SK-N-SH (cell line): ENCODE results near the gene MYB. TPM values are rescaled to one million over a fixed set of nuclear protein-coding genes. Genes with fewer than 3 reads are reported as not detected.

Source experiments
- CTCF ChIA-PET: fragments of 300-600, 350-600 bp; formaldehyde crosslinking; extraction: SDS; loops from one replicate; lab custom pipeline; 2021; lab: Yijun Ruan, JAX
- POLR2A ChIA-PET: fragments of 350-600 bp; sonication (Branson Sonifier 250); formaldehyde crosslinking; extraction: SDS; loops from one replicate; lab custom pipeline; 2020; ENCODE audit warnings: antibody characterized with exemption, inconsistent platforms; lab: Yijun Ruan, JAX
- DNase-seq: peaks from one replicate; pipeline ENCODE4 v3.0.0; 2012
- H2AFZ ChIP-seq: fragments of 200-600 bp; sonication (generic); 2 replicates; pipeline ENCODE4 v1.8.1; 2016; ENCODE audit warnings: antibody characterized with exemption, mild to moderate bottlenecking, low read depth
- H3F3A ChIP-seq: fragments of 200-600 bp; sonication (generic); replicated peaks from 2 replicates; pipeline ENCODE3; 2016; ENCODE audit warnings: antibody characterized with exemption, mild to moderate bottlenecking; ENCODE audit not compliant: insufficient read depth
- H3K27ac ChIP-seq, 2 experiments: fragments of 200-500 bp in 1 of 2; fragments of 200-600 bp in 1 of 2; sonication (Bioruptor generic) in 1 of 2; sonication (generic), shearing (Covaris generic) in 1 of 2; 2 replicates each; pipeline versions ENCODE4 v1.5.1 to v1.6.1; 2014 to 2016; ENCODE audit warnings: low read depth in 2 of 2, inconsistent platforms in 1 of 2, low read length in 1 of 2, mild to moderate bottlenecking in 1 of 2, mixed read lengths in 1 of 2
- H3K27me3 ChIP-seq: fragments of 200-600 bp; sonication (generic), shearing (Covaris generic); 2 replicates; pipeline ENCODE4 v1.6.1; 2016; ENCODE audit warnings: mixed run types; ENCODE audit not compliant: insufficient read depth
- H3K36me3 ChIP-seq, 2 experiments: fragments of 200-500 bp in 1 of 2; fragments of 200-600 bp in 1 of 2; sonication (Bioruptor generic) in 1 of 2; sonication (generic) in 1 of 2; replicated peaks in 1 of 2; 2 replicates each; pipeline versions ENCODE3 to v1.5.1; 2014 to 2016; ENCODE audit warnings: low read length in 1 of 2, mild to moderate bottlenecking in 1 of 2; ENCODE audit not compliant: insufficient read depth in 2 of 2, control insufficient read depth in 1 of 2
- H3K4me1 ChIP-seq, 2 experiments: fragments of 200-500 bp in 1 of 2; fragments of 200-600 bp in 1 of 2; sonication (Bioruptor generic) in 1 of 2; sonication (generic), shearing (Covaris generic) in 1 of 2; 2 replicates each; pipeline versions ENCODE4 v1.5.1 to v1.6.1; 2014 to 2016; ENCODE audit warnings: low read depth in 1 of 2, low read length in 1 of 2, mixed run types in 1 of 2; ENCODE audit not compliant: insufficient read depth in 2 of 2, control insufficient read depth in 1 of 2
- H3K4me2 ChIP-seq: fragments of 200-600 bp; sonication (generic), shearing (Covaris generic); 2 replicates; pipeline ENCODE4 v1.6.1; 2017; ENCODE audit warnings: mixed run types
- H3K4me3 ChIP-seq, 2 experiments: fragments of 200-500 bp in 1 of 2; fragments of 200-600 bp in 1 of 2; sonication (Bioruptor generic) in 1 of 2; sonication (generic), shearing (Covaris generic) in 1 of 2; 2 replicates each; pipeline versions ENCODE4 v1.5.1 to v1.8.1; 2014 to 2016; ENCODE audit warnings: low read depth in 2 of 2, inconsistent platforms in 1 of 2, low read length in 1 of 2, mild to moderate bottlenecking in 1 of 2, mixed read lengths in 1 of 2, moderate library complexity in 1 of 2
- H3K79me2 ChIP-seq: fragments of 200-600 bp; sonication (generic); 2 replicates; pipeline ENCODE4 v1.8.1; 2017; ENCODE audit warnings: mild to moderate bottlenecking; ENCODE audit not compliant: insufficient read depth
- H3K9ac ChIP-seq: fragments of 200-600 bp; sonication (generic); 2 replicates; pipeline ENCODE4 v1.6.1; 2017; ENCODE audit warnings: mixed run types
- H3K9me2 ChIP-seq: fragments of 200-600 bp; sonication (generic); 2 replicates; pipeline ENCODE4 v1.6.1; 2017; ENCODE audit warnings: mixed run types
- H3K9me3 ChIP-seq: fragments of 200-600 bp; sonication (generic); 2 replicates; pipeline ENCODE4 v1.6.1; 2017; ENCODE audit warnings: mixed run types, mild to moderate bottlenecking, moderate library complexity
- H4K20me1 ChIP-seq: fragments of 200-600 bp; sonication (generic); 2 replicates; pipeline ENCODE4 v1.6.1; 2017; ENCODE audit warnings: mild to moderate bottlenecking, mixed run types; ENCODE audit not compliant: insufficient read depth
- CHD2 ChIP-seq: fragments of 150-350 bp; IDR thresholded peaks from 2 replicates; pipeline ENCODE4 v1.6.1; 2018; ENCODE audit warnings: low read length; ENCODE audit not compliant: partially characterized antibody
- ELF1 ChIP-seq: IDR thresholded peaks from 2 replicates; pipeline ENCODE4 v1.4.0; 2012
- EP300 ChIP-seq, 2 experiments: IDR thresholded peaks; 2 replicates each; pipeline versions ENCODE4 v1.4.0 to v1.6.1; 2012; ENCODE audit warnings: borderline replicate concordance in 1 of 2, low read depth in 1 of 2, low read length in 1 of 2
- FOXJ3 ChIP-seq: sonication (generic); formaldehyde crosslinking; IDR thresholded peaks from 2 replicates; pipeline ENCODE4 v1.5.1; 2020; ENCODE audit warnings: mild to moderate bottlenecking, missing genetic modification reagents
- FOXM1 ChIP-seq: IDR thresholded peaks from 2 replicates; pipeline ENCODE4 v1.4.0; 2012; ENCODE audit warnings: low read depth, mild to moderate bottlenecking
- GATA2 ChIP-seq: sonication (generic); formaldehyde crosslinking; IDR thresholded peaks from 2 replicates; pipeline ENCODE4 v1.5.0; 2020; ENCODE audit warnings: mild to moderate bottlenecking, missing genetic modification reagents
- JUND ChIP-seq: IDR thresholded peaks from 2 replicates; pipeline ENCODE4 v1.4.0; 2012
- NRF1 ChIP-seq: IDR thresholded peaks from 2 replicates; pipeline ENCODE4 v1.6.1; 2012; ENCODE audit warnings: low read depth, mild to moderate bottlenecking, low read length
- RFX5 ChIP-seq: IDR thresholded peaks from 2 replicates; pipeline ENCODE4 v1.6.1; 2012; ENCODE audit warnings: mild to moderate bottlenecking, improper control_type of control experiment, low read length
- RXRA ChIP-seq: IDR thresholded peaks from 2 replicates; pipeline ENCODE4 v1.4.0; 2012; ENCODE audit warnings: low read depth, mild to moderate bottlenecking, borderline replicate concordance
- SIN3A ChIP-seq: IDR thresholded peaks from 2 replicates; pipeline ENCODE4 v1.6.1; 2012; ENCODE audit warnings: low read depth, mild to moderate bottlenecking, low read length, moderate library complexity, borderline replicate concordance
- YY1 ChIP-seq: IDR thresholded peaks from 2 replicates; pipeline ENCODE4 v1.4.0; 2012; ENCODE audit warnings: low read depth, mild to moderate bottlenecking
- WGBS: methylation state at CpG from one replicate; pipeline ENCODE4 v1.1.6; 2017; ENCODE audit warnings: low lambda C conversion rate; 5-methylcytosine and 5-hydroxymethylcytosine counted together
- polyA plus RNA-seq, 3 experiments: library from polyadenylated mRNA; depleted of rRNA; stranded (reverse); fragments of >200 nt; gene quantifications; 2 replicates each; pipeline ENCODE4 v1.2.3, GENCODE V29; 2012
- TF ChIP-seq, protein P1 (sequence below): IDR thresholded peaks from 2 replicates; pipeline ENCODE4; 2012
- TF ChIP-seq, protein P2 (sequence below): fragments of 150-350 bp; IDR thresholded peaks from 2 replicates; pipeline ENCODE4 v1.6.1; 2016; ENCODE audit warnings: mild to moderate bottlenecking, low read depth, low read length
- TF ChIP-seq, protein P3 (sequence below): fragments of 150-350 bp; IDR thresholded peaks from 2 replicates; pipeline ENCODE4 v1.6.1; 2017; ENCODE audit warnings: antibody characterized with exemption, low read length, low read depth, borderline replicate concordance
- TF ChIP-seq, protein P4 (sequence below): IDR thresholded peaks from 2 replicates; pipeline ENCODE4 v1.4.0; 2012; ENCODE audit warnings: low read depth
- TF ChIP-seq, protein P5 (sequence below): IDR thresholded peaks from 2 replicates; pipeline ENCODE4 v1.4.0; 2012; ENCODE audit warnings: low read depth, borderline replicate concordance
- TF ChIP-seq, protein P6 (sequence below): IDR thresholded peaks from 2 replicates; pipeline ENCODE4 v1.6.1; 2012; ENCODE audit warnings: mild to moderate bottlenecking, low read depth, low read length, moderate library complexity

The MYB gene
- polyA plus RNA-seq, 1 of the 3 experiments (the other 2 are of a cell fraction) = 0.85 TPM

DNA sequence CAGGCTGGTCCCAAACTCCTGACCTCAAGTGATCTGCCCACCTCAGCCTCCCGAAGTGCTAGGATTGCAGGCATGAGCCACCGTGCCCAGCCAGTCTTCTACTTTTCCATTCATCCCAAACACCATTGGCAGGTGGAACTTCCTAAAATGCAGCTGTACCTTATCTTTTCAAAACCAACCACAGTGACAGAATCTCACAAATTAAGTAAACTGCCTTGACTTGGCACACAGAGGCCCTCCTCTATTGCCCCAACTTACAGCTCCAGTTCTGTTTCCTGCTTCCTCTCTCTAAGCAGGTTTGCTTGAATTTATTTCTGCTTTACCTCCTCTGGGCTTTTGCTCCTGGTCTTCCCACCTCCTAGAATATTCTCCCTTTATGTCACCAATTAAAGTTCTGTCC lies 7.6 kb downstream of the MYB start (continued):
- TF ChIP-seq GATA2 (CRISPR knock-in tag) = no peak
- TF ChIP-seq, protein P1, sequence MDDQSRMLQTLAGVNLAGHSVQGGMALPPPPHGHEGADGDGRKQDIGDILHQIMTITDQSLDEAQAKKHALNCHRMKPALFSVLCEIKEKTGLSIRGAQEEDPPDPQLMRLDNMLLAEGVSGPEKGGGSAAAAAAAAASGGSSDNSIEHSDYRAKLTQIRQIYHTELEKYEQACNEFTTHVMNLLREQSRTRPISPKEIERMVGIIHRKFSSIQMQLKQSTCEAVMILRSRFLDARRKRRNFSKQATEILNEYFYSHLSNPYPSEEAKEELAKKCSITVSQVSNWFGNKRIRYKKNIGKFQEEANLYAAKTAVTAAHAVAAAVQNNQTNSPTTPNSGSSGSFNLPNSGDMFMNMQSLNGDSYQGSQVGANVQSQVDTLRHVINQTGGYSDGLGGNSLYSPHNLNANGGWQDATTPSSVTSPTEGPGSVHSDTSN = no peak
- no peak for TF ChIP-seq FOXJ3 (CRISPR knock-in tag)
- no peak for TF ChIP-seq RFX5
- TF ChIP-seq, protein P2, sequence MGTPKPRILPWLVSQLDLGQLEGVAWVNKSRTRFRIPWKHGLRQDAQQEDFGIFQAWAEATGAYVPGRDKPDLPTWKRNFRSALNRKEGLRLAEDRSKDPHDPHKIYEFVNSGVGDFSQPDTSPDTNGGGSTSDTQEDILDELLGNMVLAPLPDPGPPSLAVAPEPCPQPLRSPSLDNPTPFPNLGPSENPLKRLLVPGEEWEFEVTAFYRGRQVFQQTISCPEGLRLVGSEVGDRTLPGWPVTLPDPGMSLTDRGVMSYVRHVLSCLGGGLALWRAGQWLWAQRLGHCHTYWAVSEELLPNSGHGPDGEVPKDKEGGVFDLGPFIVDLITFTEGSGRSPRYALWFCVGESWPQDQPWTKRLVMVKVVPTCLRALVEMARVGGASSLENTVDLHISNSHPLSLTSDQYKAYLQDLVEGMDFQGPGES = no peak
- TF ChIP-seq JUND = no peak
- no peak for TF ChIP-seq FOXM1
- no peak for TF ChIP-seq EP300 (IDR thresholded peaks at IDR 0.05; ENCODE audit: borderline replicate concordance in 1 of 2, low read depth in 1 of 2, low read length in 1 of 2)
- TF ChIP-seq, protein P3, sequence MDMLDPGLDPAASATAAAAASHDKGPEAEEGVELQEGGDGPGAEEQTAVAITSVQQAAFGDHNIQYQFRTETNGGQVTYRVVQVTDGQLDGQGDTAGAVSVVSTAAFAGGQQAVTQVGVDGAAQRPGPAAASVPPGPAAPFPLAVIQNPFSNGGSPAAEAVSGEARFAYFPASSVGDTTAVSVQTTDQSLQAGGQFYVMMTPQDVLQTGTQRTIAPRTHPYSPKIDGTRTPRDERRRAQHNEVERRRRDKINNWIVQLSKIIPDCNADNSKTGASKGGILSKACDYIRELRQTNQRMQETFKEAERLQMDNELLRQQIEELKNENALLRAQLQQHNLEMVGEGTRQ = no peak
- TF ChIP-seq CHD2 = no peak
- no peak for TF ChIP-seq ELF1

DNA sequence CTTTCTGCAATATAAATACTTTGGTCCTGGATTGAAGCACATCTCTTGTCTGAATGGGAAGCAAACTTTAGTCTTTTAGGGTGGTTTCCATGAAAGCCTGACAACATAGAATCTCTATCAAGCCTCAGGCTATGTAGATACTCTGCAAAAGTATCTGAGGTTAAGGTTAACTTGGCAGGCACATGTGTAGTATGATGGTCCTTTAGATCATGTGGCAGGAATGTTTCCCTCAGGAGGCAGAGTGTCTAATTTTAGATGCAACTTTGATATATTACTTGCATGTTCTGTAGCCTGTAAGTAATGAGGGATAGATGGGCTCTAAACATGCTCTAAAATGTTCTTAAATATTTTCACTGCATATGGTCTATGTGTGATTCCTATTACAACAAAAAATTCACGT lies 8.2 kb downstream of the MYB start:
- H3K79me2 ChIP-seq = peaks cover 3% of the 10 kb centered on the region; the same call in 1 of the 2 replicates
- no peak overlapping the region for H3K9ac ChIP-seq
- no peak overlapping the region for H3K27ac ChIP-seq
- CTCF ChIA-PET = no interaction called here
- no peak overlapping the region for H3K4me2 ChIP-seq
- peaks cover 3 to 10% of the 10 kb centered on the region in 2 experiments for H3K36me3 ChIP-seq
- DNase-seq = no peak
- H3K27me3 ChIP-seq = no peaks in the 10 kb centered on the region
- WGBS = 61% methylated on average over 1 of the region's 1 CpG
- no peaks in the 10 kb centered on the region for H3F3A ChIP-seq
- H3K4me1 ChIP-seq = no peaks in the 10 kb centered on the region; a peak in 1 of 4 replicates
- no peaks in the 10 kb centered on the region for H3K9me2 ChIP-seq
- no peak overlapping the region for H3K4me3 ChIP-seq
- H3K9me3 ChIP-seq = no peaks in the 10 kb centered on the region
- POLR2A ChIA-PET = no interaction called here
- H4K20me1 ChIP-seq = no peaks in the 10 kb centered on the region
- H2AFZ ChIP-seq = no peak overlapping the region
- TF ChIP-seq, protein P1 = no peak
- TF ChIP-seq, protein P4, sequence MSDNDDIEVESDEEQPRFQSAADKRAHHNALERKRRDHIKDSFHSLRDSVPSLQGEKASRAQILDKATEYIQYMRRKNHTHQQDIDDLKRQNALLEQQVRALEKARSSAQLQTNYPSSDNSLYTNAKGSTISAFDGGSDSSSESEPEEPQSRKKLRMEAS = no peak
- TF ChIP-seq, protein P3 = no peak
- TF ChIP-seq SIN3A (no peak), FOXM1 (no peak), YY1 (no peak), NRF1 (no peak), RXRA (no peak)
- TF ChIP-seq, protein P2 = no peak
- TF ChIP-seq, protein P5, sequence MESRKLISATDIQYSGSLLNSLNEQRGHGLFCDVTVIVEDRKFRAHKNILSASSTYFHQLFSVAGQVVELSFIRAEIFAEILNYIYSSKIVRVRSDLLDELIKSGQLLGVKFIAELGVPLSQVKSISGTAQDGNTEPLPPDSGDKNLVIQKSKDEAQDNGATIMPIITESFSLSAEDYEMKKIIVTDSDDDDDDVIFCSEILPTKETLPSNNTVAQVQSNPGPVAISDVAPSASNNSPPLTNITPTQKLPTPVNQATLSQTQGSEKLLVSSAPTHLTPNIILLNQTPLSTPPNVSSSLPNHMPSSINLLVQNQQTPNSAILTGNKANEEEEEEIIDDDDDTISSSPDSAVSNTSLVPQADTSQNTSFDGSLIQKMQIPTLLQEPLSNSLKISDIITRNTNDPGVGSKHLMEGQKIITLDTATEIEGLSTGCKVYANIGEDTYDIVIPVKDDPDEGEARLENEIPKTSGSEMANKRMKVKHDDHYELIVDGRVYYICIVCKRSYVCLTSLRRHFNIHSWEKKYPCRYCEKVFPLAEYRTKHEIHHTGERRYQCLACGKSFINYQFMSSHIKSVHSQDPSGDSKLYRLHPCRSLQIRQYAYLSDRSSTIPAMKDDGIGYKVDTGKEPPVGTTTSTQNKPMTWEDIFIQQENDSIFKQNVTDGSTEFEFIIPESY = no peak
- TF ChIP-seq, protein P6, sequence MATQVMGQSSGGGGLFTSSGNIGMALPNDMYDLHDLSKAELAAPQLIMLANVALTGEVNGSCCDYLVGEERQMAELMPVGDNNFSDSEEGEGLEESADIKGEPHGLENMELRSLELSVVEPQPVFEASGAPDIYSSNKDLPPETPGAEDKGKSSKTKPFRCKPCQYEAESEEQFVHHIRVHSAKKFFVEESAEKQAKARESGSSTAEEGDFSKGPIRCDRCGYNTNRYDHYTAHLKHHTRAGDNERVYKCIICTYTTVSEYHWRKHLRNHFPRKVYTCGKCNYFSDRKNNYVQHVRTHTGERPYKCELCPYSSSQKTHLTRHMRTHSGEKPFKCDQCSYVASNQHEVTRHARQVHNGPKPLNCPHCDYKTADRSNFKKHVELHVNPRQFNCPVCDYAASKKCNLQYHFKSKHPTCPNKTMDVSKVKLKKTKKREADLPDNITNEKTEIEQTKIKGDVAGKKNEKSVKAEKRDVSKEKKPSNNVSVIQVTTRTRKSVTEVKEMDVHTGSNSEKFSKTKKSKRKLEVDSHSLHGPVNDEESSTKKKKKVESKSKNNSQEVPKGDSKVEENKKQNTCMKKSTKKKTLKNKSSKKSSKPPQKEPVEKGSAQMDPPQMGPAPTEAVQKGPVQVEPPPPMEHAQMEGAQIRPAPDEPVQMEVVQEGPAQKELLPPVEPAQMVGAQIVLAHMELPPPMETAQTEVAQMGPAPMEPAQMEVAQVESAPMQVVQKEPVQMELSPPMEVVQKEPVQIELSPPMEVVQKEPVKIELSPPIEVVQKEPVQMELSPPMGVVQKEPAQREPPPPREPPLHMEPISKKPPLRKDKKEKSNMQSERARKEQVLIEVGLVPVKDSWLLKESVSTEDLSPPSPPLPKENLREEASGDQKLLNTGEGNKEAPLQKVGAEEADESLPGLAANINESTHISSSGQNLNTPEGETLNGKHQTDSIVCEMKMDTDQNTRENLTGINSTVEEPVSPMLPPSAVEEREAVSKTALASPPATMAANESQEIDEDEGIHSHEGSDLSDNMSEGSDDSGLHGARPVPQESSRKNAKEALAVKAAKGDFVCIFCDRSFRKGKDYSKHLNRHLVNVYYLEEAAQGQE = no peak
